Esophagus muscularis mucosa (tissue), 4 donors: Measurements from ENCODE around the gene C14orf180. TPM values are rescaled to one million over a fixed set of nuclear protein-coding genes. Genes with fewer than 3 reads are reported as not detected.

Experiments used
- DNase-seq: peaks from one replicate; pipeline ENCODE4 v3.0.0-alpha.2; 2017; ENCODE audit errors: extremely low spot score
- H3K27ac ChIP-seq, 4 donors: fragments of 200-600 bp; sonication (generic); replicated peaks in 1 of 4; 1 replicate in 3 of 4; 2 replicates in 1 of 4; pipeline ENCODE4 v1.5.1; 2016 to 2019; ENCODE audit warnings: mild to moderate bottlenecking in 1 of 4
- H3K27me3 ChIP-seq, 4 donors: fragments of 200-600 bp; sonication (generic); one replicate each; pipeline versions ENCODE4 v1.5.1 to v1.6.0; 2016 to 2019
- H3K36me3 ChIP-seq, 4 donors: fragments of 200-600 bp; sonication (generic); one replicate each; pipeline ENCODE4 v1.5.1; 2016 to 2019
- H3K4me1 ChIP-seq, 4 donors: fragments of 200-600 bp; sonication (generic); one replicate each; pipeline ENCODE4 v1.5.1; 2016 to 2019
- H3K4me3 ChIP-seq, 4 donors: fragments of 200-600 bp; sonication (generic); 1 replicate in 2 of 4; 2 replicates in 2 of 4; pipeline ENCODE4 v1.5.1; 2016 to 2019; ENCODE audit warnings: mild to moderate bottlenecking in 4 of 4, moderate library complexity in 1 of 4
- H3K9me3 ChIP-seq, 4 donors: fragments of 200-600 bp; sonication (generic); 1 replicate in 3 of 4; 2 replicates in 1 of 4; pipeline ENCODE4 v1.5.1; 2016 to 2019
- EP300 ChIP-seq: sonication (generic); formaldehyde crosslinking; IDR thresholded peaks from one replicate; pipeline ENCODE4 v1.6.1; 2017; ENCODE audit warnings: antibody characterized with exemption
- POLR2A ChIP-seq: fragments of 450-650 bp; IDR thresholded peaks from one replicate; pipeline ENCODE4 v1.6.1; 2017; ENCODE audit warnings: antibody characterized with exemption, moderate library complexity, mild to moderate bottlenecking, low read depth
- POLR2AphosphoS5 ChIP-seq, 2 donors: sonication (generic); formaldehyde crosslinking; IDR thresholded peaks; one replicate each; pipeline ENCODE4 v1.6.1; 2017; ENCODE audit warnings: antibody characterized with exemption in 2 of 2
- WGBS: methylation state at CpG from one replicate; pipeline ENCODE4 v1.1.5; 2018; 5-methylcytosine and 5-hydroxymethylcytosine counted together
- intact Hi-C: fragments of 100-400 bp; cut with DNase I; formaldehyde crosslinking; loops from one replicate; pipeline ENCODE4 v1.15.1; 2023
- total RNA-seq, 4 donors: library from RNA; depleted of rRNA; stranded (reverse); fragments of >200 nt; gene quantifications; one replicate each; pipeline versions ENCODE4 v1.1.0 to v1.2.1, GENCODE V29; 2016
- TF ChIP-seq, protein P1 (sequence below), 3 experiments: fragments of 200-600 bp in 2 of 3; fragments of 450-650 bp in 1 of 3; sonication (generic) in 2 of 3; IDR thresholded peaks; one replicate each; pipeline ENCODE4 v1.5.1; 2017 to 2019; ENCODE audit warnings: antibody characterized with exemption in 3 of 3, mild to moderate bottlenecking in 2 of 3, moderate library complexity in 1 of 3

C14orf180 gene
- total RNA-seq, 4 donors from 2014 or later: 0.42 TPM; not detected in 3

DNA sequence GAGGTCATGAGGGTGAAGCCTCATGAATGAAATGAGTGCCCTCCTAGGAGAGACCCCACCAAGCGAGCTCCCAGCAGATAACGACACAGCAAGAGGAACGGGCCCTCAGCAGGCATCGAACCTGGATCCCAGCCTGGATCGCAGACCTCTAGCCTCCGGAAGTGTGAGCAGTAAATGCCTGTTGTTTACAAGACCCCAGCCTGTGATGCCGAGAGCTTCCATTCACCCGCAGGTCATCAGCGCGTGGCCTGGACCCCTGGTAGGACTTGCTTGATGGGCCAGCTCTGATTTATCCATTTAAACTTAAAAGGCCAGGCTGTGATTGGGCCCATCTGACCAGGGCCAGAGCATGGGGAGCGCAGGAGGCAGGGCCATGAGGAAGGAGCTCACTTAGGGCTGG lies 18.0 kb downstream of the C14orf180 start:
- intact Hi-C loops: no loop called here
- no peaks in the 10 kb centered on the region for H3K9me3 ChIP-seq
- no peak for DNase-seq
- H3K27ac ChIP-seq: no peak overlapping the region
- H3K4me1 ChIP-seq: peaks cover 0 to 2% (median 0%) of the 10 kb centered on the region in 4 donors
- TF ChIP-seq, protein P1, sequence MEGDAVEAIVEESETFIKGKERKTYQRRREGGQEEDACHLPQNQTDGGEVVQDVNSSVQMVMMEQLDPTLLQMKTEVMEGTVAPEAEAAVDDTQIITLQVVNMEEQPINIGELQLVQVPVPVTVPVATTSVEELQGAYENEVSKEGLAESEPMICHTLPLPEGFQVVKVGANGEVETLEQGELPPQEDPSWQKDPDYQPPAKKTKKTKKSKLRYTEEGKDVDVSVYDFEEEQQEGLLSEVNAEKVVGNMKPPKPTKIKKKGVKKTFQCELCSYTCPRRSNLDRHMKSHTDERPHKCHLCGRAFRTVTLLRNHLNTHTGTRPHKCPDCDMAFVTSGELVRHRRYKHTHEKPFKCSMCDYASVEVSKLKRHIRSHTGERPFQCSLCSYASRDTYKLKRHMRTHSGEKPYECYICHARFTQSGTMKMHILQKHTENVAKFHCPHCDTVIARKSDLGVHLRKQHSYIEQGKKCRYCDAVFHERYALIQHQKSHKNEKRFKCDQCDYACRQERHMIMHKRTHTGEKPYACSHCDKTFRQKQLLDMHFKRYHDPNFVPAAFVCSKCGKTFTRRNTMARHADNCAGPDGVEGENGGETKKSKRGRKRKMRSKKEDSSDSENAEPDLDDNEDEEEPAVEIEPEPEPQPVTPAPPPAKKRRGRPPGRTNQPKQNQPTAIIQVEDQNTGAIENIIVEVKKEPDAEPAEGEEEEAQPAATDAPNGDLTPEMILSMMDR (IDR thresholded peaks at IDR 0.05): no peak
- TF ChIP-seq POLR2A (no peak), EP300 (no peak), POLR2AphosphoS5 (IDR thresholded peaks at IDR 0.05) (no peak)
- no peak overlapping the region for H3K4me3 ChIP-seq
- peaks cover 0 to 94% (median 3%) of the 10 kb centered on the region in 4 donors for H3K27me3 ChIP-seq
- WGBS: 86% methylated on average over 4 of the region's 11 CpGs
- H3K36me3 ChIP-seq: no peaks in the 10 kb centered on the region

DNA sequence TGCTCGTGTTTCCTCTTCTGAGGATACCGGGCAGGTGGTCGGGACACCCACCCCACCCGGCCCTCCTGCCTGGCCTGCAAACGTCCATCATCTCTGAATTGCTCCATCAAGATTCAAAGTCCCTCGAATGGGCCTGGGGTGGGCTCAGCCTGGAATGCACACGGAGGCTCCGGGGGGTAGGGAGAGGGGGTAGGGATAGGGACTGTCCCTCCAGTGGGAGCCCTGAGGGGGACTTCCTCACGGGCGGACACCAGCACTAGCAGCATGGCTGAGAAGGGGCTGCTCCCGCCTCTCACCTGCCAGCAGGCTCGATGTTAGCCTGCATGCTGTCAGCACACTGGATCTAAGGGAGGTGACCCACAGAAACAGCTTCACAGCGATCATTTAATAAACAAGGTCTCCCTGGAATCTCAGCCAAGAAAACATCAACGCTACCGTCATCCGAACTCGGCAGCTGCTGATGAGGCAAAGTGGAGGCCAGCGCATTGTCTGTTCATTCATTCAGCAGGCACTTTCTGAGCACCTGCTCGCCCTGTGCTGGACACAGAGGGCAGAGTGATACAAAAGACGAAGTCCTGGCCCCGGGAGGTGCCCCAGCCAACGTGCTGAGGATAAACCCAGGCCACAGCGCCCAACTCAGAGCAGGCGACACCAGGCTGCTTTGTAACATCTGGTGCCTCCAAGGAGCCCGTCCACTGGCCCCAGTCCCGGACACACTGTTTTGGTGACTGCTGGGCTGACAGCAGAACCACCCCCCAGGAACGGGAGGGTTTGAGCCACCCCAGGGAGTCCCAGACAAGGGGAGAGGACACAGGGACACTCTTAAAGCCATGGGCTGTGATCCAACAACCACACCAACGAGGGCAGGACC lies 18.7 kb downstream of the C14orf180 start:
- Histone ChIP-seq H3K4me3 (no peak overlapping the region), H3K36me3 (no peaks in the 10 kb centered on the region), H3K27ac (no peak overlapping the region), H3K4me1 (peaks cover 0 to 2% (median 0%) of the 10 kb centered on the region in 4 donors), H3K27me3 (peaks cover 0 to 98% (median 7%) of the 10 kb centered on the region in 4 donors), H3K9me3 (no peaks in the 10 kb centered on the region)
- intact Hi-C loops: no loop called here
- TF ChIP-seq, protein P1 (IDR thresholded peaks at IDR 0.05): no peak
- no peak for TF ChIP-seq POLR2A
- no peak for TF ChIP-seq POLR2AphosphoS5 (IDR thresholded peaks at IDR 0.05)
- no peak for TF ChIP-seq EP300
- no peak for DNase-seq
- WGBS: 55% methylated on average over 20 of the region's 28 CpGs

DNA sequence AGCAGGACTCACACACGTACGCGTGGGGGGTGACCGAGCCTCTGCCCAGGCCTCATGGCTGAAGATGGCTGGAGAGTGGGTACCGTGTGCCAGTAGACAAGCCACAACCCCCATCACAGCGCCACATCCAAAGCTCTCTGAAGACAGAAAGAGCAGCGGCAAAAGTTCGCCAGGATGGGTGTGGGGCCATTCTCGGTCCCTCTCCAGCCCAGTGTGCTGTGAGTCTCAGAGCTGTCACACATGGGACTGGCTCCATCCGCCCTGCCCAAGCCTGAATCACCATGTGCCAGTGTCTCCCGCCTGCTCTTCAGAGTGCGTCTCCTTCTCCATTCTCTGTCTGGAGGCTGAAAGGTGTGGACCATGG lies 19.3 kb downstream of the C14orf180 start:
- Histone ChIP-seq H3K27me3 (peaks cover 0 to 99% (median 11%) of the 10 kb centered on the region in 4 donors), H3K4me1 (peaks cover 0 to 2% (median 1%) of the 10 kb centered on the region in 4 donors), H3K4me3 (no peak overlapping the region), H3K9me3 (no peaks in the 10 kb centered on the region), H3K36me3 (no peaks in the 10 kb centered on the region), H3K27ac (no peak overlapping the region)
- 89% methylated on average over 12 of the region's 12 CpGs for WGBS
- intact Hi-C loops: no loop called here
- no peak for DNase-seq
- no peak for TF ChIP-seq POLR2A
- TF ChIP-seq POLR2AphosphoS5 (IDR thresholded peaks at IDR 0.05): no peak
- TF ChIP-seq, protein P1 (IDR thresholded peaks at IDR 0.05): no peak
- TF ChIP-seq EP300: no peak

DNA sequence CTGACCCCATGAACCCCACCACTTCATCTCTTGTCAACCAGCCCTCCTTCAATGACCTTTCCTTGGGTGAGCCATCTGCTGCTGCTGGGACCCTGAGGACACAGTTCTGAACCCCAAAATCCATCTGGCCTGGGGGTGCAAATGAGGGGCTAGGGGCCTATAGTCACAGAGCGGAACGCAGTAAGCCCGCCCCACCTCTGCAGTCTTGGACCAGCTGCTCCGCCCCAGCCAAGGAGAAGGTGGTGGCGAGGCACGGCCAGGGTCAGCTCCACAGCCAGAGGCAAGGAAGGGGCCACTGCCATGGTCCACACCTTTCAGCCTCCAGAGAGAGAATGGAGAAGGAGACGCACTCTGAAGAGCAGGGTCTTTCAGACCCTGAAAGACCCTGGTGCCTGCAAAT lies 19.9 kb downstream of the C14orf180 start:
- DNase-seq: no peak
- H3K9me3 ChIP-seq: no peaks in the 10 kb centered on the region
- TF ChIP-seq POLR2A: no peak
- 92% methylated on average over 5 of the region's 7 CpGs for WGBS
- H3K36me3 ChIP-seq: no peaks in the 10 kb centered on the region
- no peak overlapping the region for H3K4me3 ChIP-seq
- H3K27ac ChIP-seq: no peak overlapping the region
- peaks cover 0 to 100% (median 15%) of the 10 kb centered on the region in 4 donors for H3K27me3 ChIP-seq
- H3K4me1 ChIP-seq: peaks cover 0 to 8% (median 7%) of the 10 kb centered on the region in 4 donors
- intact Hi-C loops: no loop called here

DNA sequence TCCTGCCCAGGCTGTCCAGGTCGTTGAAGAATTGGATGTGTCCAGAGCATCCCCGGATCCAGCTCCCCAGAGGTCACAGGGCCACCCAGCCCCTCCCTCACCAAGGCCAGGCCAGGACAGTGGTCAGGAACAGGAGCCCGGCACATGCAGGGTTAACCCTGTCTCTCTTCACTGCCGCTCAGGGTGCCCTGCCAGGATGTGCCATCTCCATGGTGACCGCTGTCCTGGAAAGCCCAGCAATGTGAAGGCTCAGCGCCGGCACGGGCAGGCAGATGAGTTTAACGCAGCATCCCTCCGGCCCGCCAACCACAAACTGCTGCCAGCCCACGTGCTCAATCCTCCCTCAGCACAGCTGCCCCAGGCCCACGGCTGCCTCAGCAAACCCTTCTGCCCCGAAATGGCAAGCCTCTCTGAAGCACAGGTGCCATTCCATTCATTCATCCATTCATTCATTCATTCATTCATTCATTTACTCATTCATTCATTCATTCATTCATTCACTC lies 20.6 kb downstream of the C14orf180 start:
- DNase-seq: no peak
- H3K36me3 ChIP-seq: no peaks in the 10 kb centered on the region
- H3K4me3 ChIP-seq: no peak overlapping the region
- H3K9me3 ChIP-seq: no peaks in the 10 kb centered on the region
- H3K27ac ChIP-seq: no peak overlapping the region
- TF ChIP-seq EP300 (no peak), POLR2A (no peak), POLR2AphosphoS5 (IDR thresholded peaks at IDR 0.05) (no peak)
- TF ChIP-seq, protein P1 (IDR thresholded peaks at IDR 0.05): no peak
- H3K27me3 ChIP-seq: peaks cover 0 to 100% (median 19%) of the 10 kb centered on the region in 4 donors
- peaks cover 0 to 15% (median 8%) of the 10 kb centered on the region in 4 donors for H3K4me1 ChIP-seq
- intact Hi-C loops: no loop called here
- 27% methylated on average over 11 of the region's 14 CpGs for WGBS
